Naive B cell (primary cell): ENCODE measurements around the gene PRR15. TPM values are rescaled to one million over a fixed set of nuclear protein-coding genes. Genes with fewer than 3 reads are reported as not detected.
"Not testable (repeated sequence)": the region's sequence is repeated elsewhere in the genome, so short reads cannot be mapped to it uniquely, and the experiment has no call there.

ENCODE experiments used
- ATAC-seq, 2 donors: fragments of 150-1000 bp; cut with Tn5 transposase; 2 replicates each; pipeline ENCODE4 v1.10.0; 2021; ENCODE audit warnings: low read depth in 2 of 2, mild to moderate bottlenecking in 2 of 2, moderate library complexity in 2 of 2
- DNase-seq: peaks from one replicate; pipeline ENCODE4 v3.0.0; 2022
- H3K27ac Mint-ChIP-seq, 6 donors: one replicate each; pipeline ENCODE4 v1.8.0; 2020 to 2022; ENCODE audit warnings: mild to moderate bottlenecking in 6 of 6, mixed read lengths in 6 of 6, moderate library complexity in 5 of 6, inconsistent platforms in 2 of 6
- H3K27me3 Mint-ChIP-seq, 3 donors: one replicate each; pipeline ENCODE4 v1.8.0; 2021 to 2022; ENCODE audit warnings: mixed read lengths in 3 of 3, mild to moderate bottlenecking in 1 of 3
- H3K36me3 Mint-ChIP-seq, 2 donors: one replicate each; pipeline ENCODE4 v1.8.0; 2020 to 2022; ENCODE audit warnings: mixed read lengths in 2 of 2, inconsistent platforms in 1 of 2, mild to moderate bottlenecking in 1 of 2
- H3K4me1 Mint-ChIP-seq, 3 donors: one replicate each; pipeline ENCODE4 v1.8.0; 2020 to 2022; ENCODE audit warnings: mixed read lengths in 3 of 3, inconsistent platforms in 1 of 3, mild to moderate bottlenecking in 1 of 3, moderate library complexity in 1 of 3
- H3K4me3 Mint-ChIP-seq, 8 donors: one replicate each; pipeline ENCODE4 v1.8.0; 2020 to 2022; ENCODE audit warnings: mild to moderate bottlenecking in 8 of 8, mixed read lengths in 8 of 8, moderate library complexity in 8 of 8, inconsistent platforms in 2 of 8
- H3K9me3 Mint-ChIP-seq, 7 donors: one replicate each; pipeline ENCODE4 v1.8.0; 2020 to 2022; ENCODE audit warnings: mixed read lengths in 7 of 7, mild to moderate bottlenecking in 5 of 7, inconsistent platforms in 2 of 7, moderate library complexity in 1 of 7
- polyA plus RNA-seq, 6 donors: library from polyadenylated mRNA; unstranded; fragments of 300-500 nt; fragmentation: Illumina TruSeq; gene quantifications; one replicate each; pipeline ENCODE4 v1.2.3, GENCODE V29; 2021; ENCODE audit warnings: low read depth in 6 of 6

PRR15 gene, protein sequence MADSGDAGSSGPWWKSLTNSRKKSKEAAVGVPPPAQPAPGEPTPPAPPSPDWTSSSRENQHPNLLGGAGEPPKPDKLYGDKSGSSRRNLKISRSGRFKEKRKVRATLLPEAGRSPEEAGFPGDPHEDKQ
- not detected for polyA plus RNA-seq

DNA sequence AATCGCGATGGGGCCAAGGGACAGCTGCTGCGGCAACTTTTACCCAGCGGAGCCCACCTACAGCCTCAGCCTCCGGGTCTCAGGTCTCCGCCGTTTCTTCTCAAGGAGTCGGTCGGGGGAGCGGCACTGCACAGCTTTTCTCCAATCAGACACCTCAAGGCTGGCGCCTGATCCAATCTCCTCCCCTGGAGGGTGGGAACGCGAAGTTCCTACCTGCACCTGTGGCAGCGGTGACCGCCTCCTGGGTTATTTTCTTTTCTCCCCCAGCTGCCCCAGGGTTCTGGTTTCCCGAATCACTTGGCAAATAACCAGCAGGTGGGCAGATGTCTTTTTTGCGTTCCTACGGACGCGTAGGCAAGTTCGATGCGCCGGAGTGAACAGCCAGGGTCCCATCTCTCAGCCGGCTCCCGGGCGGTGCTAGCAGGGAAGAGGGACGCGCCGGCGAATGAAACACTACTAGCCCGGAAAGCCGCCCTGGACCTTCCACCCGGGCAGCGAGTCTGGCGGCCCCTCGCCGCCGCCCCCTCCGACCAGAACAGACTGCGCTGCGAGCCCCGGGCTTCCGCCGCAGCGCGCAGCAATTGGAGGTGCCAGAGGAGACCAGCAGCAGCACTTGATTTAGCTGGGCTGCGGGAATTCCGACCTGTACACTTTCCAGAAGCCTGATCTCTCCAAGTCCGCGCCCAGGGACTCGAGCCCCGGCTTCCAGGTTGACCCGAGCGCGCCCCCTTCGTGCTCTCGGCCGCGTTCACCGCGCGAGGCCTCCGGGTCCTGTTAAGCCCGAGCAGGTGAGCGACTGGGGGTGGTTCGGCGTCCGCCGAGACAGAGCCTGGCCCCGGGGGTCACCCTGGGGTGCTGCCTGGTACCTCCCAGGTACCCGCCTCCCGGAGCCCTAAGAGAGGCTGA lies at the start of gene PRR15:
PRR15 (plus strand) TSS at position 246 of the 906 bp plus-strand sequence. CDS start 2,495 bp downstream, outside the sequence.
- peaks cover 0 to 9% of the 10 kb centered on the region in 2 donors for H3K36me3 Mint-ChIP-seq
- peak within 1 kb of the TSS; percentile 71 to 89 (median 82) for H3K4me3 Mint-ChIP-seq
- H3K9me3 Mint-ChIP-seq = peaks cover 0 to 5% (median 3%) of the 10 kb centered on the region in 7 donors
- peaks cover 57 to 81% (median 73%) of the 10 kb centered on the region in 3 donors for H3K27me3 Mint-ChIP-seq
- H3K27ac Mint-ChIP-seq = peak within 1 kb of the TSS in 1 of 6 donors; percentile 82
- H3K4me1 Mint-ChIP-seq = peaks cover 12 to 33% (median 17%) of the 10 kb centered on the region in 3 donors
- DNase-seq (no peak), ATAC-seq (no peak)

- Mint-ChIP-seq H3K27me3 (peaks cover 5 to 15% (median 14%) of the 10 kb centered on the region in 3 donors), H3K36me3 (peaks cover 0 to 7% of the 10 kb centered on the region in 2 donors), H3K27ac (no peak overlapping the region), H3K9me3 (peaks cover 0 to 10% (median 3%) of the 10 kb centered on the region in 7 donors), H3K4me1 (peaks cover 0 to 8% (median 0%) of the 10 kb centered on the region in 3 donors), H3K4me3 (no peak overlapping the region)
- ATAC-seq (no peak), DNase-seq (no peak)
Measured at GRCh38 chr7:29516491-29516890, 47.1 kb upstream of the PRR15 start.

GRCh38 chr7:29518616-29519015 lies 45.0 kb upstream of the PRR15 start:
- H3K36me3 Mint-ChIP-seq = peaks cover 0 to 7% of the 10 kb centered on the region in 2 donors

GRCh38 chr7:29523728-29524127 lies 39.9 kb upstream of the PRR15 start:
- Mint-ChIP-seq H3K36me3 (peaks cover 0 to 7% of the 10 kb centered on the region in 2 donors), H3K4me3 (no peak overlapping the region)

More at GRCh38 chr7:29518616-29519015, 45.0 kb upstream of the PRR15 start:
- H3K4me3 Mint-ChIP-seq = no peak overlapping the region
- peaks cover 0 to 17% (median 7%) of the 10 kb centered on the region in 7 donors for H3K9me3 Mint-ChIP-seq
- DNase-seq = no peak
- H3K27ac Mint-ChIP-seq = no peak overlapping the region
- no peak for ATAC-seq
- H3K27me3 Mint-ChIP-seq = peaks cover 10 to 23% (median 15%) of the 10 kb centered on the region in 3 donors
- no peaks in the 10 kb centered on the region for H3K4me1 Mint-ChIP-seq

DNA sequence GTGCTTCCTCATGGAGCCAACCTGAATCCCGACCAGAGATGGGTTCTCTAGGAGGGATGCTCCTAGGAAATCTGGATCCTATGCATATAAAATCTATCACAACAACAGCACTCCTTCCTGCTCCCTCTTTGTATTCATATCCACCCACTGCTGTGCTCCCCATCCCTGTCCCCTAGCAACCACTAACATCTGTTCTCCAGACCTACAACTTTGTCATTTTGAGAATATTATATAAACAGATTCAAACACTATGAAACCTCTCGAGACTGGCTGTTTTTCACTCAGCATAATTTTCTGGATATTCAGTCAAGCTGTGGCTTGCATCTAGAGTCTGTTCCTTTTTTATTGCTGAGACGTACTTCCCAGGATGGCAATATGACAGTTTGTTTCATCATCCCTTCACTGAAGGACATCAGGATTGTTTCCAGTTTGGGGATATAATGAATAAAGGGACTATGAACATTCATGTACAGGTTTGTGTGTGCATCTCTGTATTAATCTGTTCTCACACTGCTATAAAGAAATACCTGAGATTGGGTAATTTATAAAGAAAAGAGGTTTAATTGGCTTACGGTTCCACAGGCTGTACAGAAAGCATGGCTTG lies 36.0 kb upstream of the PRR15 start:
- no peak for DNase-seq
- no peak for ATAC-seq
- peaks cover 5 to 29% (median 24%) of the 10 kb centered on the region in 3 donors for H3K27me3 Mint-ChIP-seq
- H3K4me1 Mint-ChIP-seq = no peaks in the 10 kb centered on the region
- no peak overlapping the region for H3K4me3 Mint-ChIP-seq
- no peak overlapping the region for H3K27ac Mint-ChIP-seq
- H3K9me3 Mint-ChIP-seq = peaks cover 0 to 7% (median 5%) of the 10 kb centered on the region in 7 donors
- H3K36me3 Mint-ChIP-seq = peaks cover 0 to 8% of the 10 kb centered on the region in 2 donors

More at GRCh38 chr7:29523728-29524127, 39.9 kb upstream of the PRR15 start:
- H3K9me3 Mint-ChIP-seq = peaks cover under 1 to 17% (median 7%) of the 10 kb centered on the region in 7 donors
- peaks cover 12 to 29% (median 23%) of the 10 kb centered on the region in 3 donors for H3K27me3 Mint-ChIP-seq
- H3K4me1 Mint-ChIP-seq = no peaks in the 10 kb centered on the region
- DNase-seq (no peak), ATAC-seq (no peak)
- no peak overlapping the region for H3K27ac Mint-ChIP-seq

DNA sequence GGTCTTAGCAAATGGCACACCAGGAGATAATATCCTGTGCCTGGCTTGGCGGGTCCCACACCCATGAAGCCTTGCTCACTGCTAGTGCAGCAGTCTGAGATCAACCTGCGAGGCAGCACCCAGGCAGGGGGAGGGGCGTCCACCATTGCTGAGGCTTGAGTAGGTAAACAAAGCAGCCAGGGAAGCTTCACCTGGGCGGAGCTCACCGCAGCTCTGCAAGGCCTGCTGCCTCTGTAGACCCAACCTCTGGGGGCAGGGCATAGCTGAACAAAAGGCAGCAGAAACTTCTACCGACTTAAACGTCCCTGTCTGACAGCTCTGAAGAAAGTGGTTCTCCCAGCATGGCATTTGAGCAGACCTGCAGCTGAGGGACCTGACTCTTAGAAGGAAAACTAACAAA lies 35.1 kb upstream of the PRR15 start:
- H3K4me3 Mint-ChIP-seq, DNase-seq, ATAC-seq, H3K36me3 Mint-ChIP-seq, H3K4me1 Mint-ChIP-seq, H3K27ac Mint-ChIP-seq: not testable (repeated sequence)
- Mint-ChIP-seq H3K27me3 (peaks cover 5 to 29% (median 24%) of the 10 kb centered on the region in 3 donors), H3K9me3 (peaks cover 0 to 13% (median 7%) of the 10 kb centered on the region in 7 donors)

DNA sequence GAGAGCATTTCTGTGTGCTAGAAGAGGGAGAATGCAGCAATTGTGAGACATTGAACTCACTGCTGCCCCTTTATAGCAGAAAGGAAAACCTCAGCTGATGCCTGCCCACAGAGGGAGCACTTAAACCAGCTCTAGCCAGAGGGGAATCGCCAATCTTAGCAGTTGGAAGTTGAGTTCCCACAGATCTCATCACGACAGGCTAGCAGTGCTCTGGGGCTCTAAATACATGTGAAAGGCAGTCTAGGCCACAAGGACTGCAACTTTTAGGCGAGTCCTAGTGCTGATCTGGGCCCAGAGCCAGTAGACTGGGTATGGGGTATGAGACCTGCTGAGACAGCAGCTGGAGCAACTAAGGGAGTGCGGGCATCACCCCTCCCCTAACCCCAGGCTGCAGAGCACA lies 25.2 kb upstream of the PRR15 start:
- ATAC-seq = no peak

GRCh38 chr7:29539471-29539870 lies 24.2 kb upstream of the PRR15 start:
- H3K4me3 Mint-ChIP-seq = no peak overlapping the region
- H3K27ac Mint-ChIP-seq = no peak overlapping the region
- H3K36me3 Mint-ChIP-seq = no peaks in the 10 kb centered on the region
- H3K9me3 Mint-ChIP-seq = peaks cover 0 to 19% (median 6%) of the 10 kb centered on the region in 7 donors
- DNase-seq (no peak), ATAC-seq (no peak)
- H3K4me1 Mint-ChIP-seq = no peaks in the 10 kb centered on the region
- peaks cover 19 to 34% (median 29%) of the 10 kb centered on the region in 3 donors for H3K27me3 Mint-ChIP-seq

More for the DNA sequence above, 25.2 kb upstream of the PRR15 start:
- Mint-ChIP-seq H3K9me3 (peaks cover 0 to 10% (median 5%) of the 10 kb centered on the region in 7 donors), H3K27me3 (peaks cover 19 to 31% (median 29%) of the 10 kb centered on the region in 3 donors), H3K27ac (no peak overlapping the region), H3K4me3 (peak overlapping the region in 1 of 8 donors; percentile 17), H3K36me3 (no peaks in the 10 kb centered on the region), H3K4me1 (no peaks in the 10 kb centered on the region)
- DNase-seq = no peak

DNA sequence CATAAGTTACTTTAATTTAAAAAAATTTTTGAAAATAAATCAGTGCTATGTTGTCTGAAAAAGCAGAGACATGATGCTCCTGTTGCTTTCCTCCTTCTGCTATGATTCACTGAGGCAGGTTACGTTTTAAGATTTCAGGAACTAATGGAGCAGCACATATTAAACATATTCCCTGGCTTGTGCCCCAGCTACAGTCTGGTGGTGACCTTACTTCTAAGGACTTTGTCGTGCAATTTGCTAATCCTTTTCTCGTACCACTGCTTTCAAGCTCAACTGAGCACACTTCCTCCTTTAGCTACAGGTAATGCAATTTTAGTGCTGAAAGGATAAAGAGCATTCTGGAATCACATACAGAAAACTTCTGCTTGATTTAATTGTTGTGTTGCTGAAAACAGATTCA lies 16.2 kb upstream of the PRR15 start:
- no peak for ATAC-seq
- peaks cover 0 to 20% (median 9%) of the 10 kb centered on the region in 7 donors for H3K9me3 Mint-ChIP-seq
- peaks cover 5 to 32% (median 16%) of the 10 kb centered on the region in 3 donors for H3K27me3 Mint-ChIP-seq
- H3K4me3 Mint-ChIP-seq = no peak overlapping the region
- no peak overlapping the region for H3K27ac Mint-ChIP-seq
- no peak for DNase-seq
- H3K36me3 Mint-ChIP-seq = no peaks in the 10 kb centered on the region
- H3K4me1 Mint-ChIP-seq = no peaks in the 10 kb centered on the region

GRCh38 chr7:29548823-29549222 lies 14.8 kb upstream of the PRR15 start:
- Mint-ChIP-seq H3K27ac (no peak overlapping the region), H3K4me3 (no peak overlapping the region), H3K9me3 (peaks cover 0 to 7% (median 4%) of the 10 kb centered on the region in 7 donors), H3K27me3 (peaks cover 5 to 24% (median 16%) of the 10 kb centered on the region in 3 donors), H3K4me1 (no peaks in the 10 kb centered on the region), H3K36me3 (no peaks in the 10 kb centered on the region)
- ATAC-seq = no peak
- DNase-seq = no peak

DNA sequence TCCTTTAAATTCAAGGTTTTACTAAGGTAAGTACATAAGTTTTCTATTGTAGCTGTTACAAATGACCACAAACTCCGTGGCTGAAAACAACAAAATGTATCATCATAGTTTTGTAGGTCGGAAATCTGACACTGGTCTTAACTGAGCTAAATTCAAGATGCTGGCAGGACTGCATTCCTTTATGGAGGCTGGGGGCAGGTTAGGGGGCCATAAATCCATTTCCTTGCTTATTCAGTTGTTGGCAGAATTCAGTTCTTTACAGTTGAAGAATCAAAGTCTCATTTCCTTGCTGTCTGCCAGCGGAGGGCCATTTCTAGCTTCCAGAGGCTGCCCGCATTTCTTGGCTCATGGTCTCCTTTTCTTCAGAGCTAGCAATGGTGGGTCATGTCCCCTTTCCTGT lies 11.2 kb upstream of the PRR15 start:
- no peak for DNase-seq
- Mint-ChIP-seq H3K36me3 (no peaks in the 10 kb centered on the region), H3K9me3 (peaks cover 0 to 6% (median 3%) of the 10 kb centered on the region in 7 donors), H3K4me3 (no peak overlapping the region), H3K4me1 (no peaks in the 10 kb centered on the region), H3K27me3 (peaks cover 24 to 34% (median 26%) of the 10 kb centered on the region in 3 donors), H3K27ac (no peak overlapping the region)
- ATAC-seq = no peak

DNA sequence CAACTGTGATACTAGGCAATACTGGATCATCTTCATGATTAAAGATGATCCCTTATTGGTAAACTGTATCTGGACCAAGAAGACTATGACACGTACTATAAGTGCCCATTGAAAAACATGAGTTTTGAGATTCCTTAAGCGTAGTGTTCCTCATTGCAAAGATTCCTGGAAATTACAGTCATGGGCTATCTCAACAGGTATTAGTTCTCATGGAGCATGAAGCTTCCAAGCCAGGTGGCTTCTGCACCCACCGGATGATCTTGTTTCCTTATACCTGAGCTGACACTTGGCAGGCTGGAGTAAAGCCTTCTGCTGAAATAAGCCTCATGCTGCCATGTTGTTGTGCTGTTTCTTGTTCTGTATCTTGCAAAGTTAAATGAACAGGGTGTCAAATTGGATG lies 8.6 kb upstream of the PRR15 start:
- Mint-ChIP-seq H3K9me3 (peaks cover 0 to 6% (median 3%) of the 10 kb centered on the region in 7 donors), H3K27ac (no peak overlapping the region), H3K4me3 (no peak overlapping the region), H3K4me1 (no peaks in the 10 kb centered on the region), H3K36me3 (no peaks in the 10 kb centered on the region), H3K27me3 (peaks cover 37 to 53% (median 43%) of the 10 kb centered on the region in 3 donors)
- ATAC-seq (no peak), DNase-seq (no peak)
